NCI-H128 (cell line): ENCODE data around the gene SMARCA2.

ENCODE experiments used
- DNase-seq: peaks from one replicate; lab custom pipeline; 2025; ENCODE audit not compliant: unreplicated experiment; lab: John Stamatoyannopoulos, UW

SMARCA2 gene

DNA sequence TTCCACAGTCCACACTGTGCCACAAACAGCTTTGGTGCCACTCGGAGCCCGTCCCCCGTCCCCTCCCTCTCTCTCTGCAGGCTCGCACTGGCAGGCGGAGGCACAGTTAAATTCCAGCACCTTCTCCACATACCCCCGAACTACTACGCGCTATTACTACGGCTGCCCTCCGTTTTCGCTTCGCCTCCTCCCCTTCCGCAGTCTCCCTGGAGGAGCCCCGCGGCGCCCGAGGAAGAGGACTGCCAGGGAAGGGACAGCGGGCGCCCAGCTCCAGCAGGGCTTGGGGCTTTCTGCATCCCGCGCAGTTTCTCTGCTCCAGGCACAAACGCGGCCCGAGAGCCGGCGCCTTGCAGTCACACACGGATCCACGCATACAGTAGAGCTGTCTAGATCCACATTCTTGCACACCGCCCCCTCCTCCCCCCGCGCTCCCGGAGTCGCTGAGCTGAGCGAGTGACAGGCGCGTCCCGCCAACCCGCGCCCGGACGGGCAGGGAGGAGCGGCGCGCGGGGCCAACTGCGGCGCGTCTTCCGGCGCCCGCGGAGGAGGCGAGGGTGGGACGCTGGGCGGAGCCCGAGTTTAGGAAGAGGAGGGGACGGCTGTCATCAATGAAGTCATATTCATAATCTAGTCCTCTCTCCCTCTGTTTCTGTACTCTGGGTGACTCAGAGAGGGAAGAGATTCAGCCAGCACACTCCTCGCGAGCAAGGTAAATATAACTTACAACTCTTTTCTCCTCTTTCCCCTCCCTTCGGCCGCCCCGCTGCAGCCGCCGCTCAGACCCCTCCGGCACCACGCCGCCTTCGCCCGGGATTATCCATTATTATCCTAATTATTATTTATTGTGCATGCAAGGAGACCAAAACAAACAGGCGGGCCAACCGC is at the start of gene SMARCA2:
Gene SMARCA2, plus strand, starts transcription at position 652 of the 885 bp plus-strand sequence. CDS start 13,676 bp downstream, outside the sequence.
- peak; percentile 83 for DNase-seq

DNA sequence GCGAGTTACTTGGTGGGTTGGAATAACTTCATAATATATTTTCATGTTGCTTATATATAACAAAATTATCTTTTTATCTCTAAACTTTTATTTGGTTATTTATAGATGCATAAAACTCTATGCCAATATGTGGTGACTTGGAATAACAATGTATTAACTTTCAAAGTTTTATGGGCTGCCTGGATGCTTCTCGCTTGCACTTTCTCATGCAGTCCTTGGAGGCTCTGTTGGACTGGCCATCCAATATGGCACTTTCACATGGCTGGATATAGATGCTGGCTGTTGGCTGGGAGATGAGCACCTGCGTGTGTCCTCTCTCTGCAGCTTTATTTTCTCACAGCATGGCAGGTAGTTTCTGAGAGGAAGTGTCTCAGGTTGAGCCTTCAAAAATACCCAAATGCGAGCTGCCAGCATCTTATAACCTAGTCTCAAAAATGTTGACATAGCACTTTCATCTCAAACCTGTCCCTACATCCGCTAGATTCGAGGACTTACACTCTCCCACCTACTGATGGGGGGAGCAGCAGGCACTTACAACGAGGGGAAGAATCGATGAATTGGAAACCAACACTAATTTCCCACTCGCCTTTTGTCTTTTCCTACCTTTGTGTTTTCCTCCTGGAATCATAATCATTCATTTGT is 48.3 kb upstream of the SMARCA2 start:
- no peak for DNase-seq

- DNase-seq = no peak
Observed at GRCh38 chr9:1969160-1969559, 46.0 kb upstream of the SMARCA2 start.

GRCh38 chr9:1969898-1970297 is 45.2 kb upstream of the SMARCA2 start:
- DNase-seq = no peak

DNA sequence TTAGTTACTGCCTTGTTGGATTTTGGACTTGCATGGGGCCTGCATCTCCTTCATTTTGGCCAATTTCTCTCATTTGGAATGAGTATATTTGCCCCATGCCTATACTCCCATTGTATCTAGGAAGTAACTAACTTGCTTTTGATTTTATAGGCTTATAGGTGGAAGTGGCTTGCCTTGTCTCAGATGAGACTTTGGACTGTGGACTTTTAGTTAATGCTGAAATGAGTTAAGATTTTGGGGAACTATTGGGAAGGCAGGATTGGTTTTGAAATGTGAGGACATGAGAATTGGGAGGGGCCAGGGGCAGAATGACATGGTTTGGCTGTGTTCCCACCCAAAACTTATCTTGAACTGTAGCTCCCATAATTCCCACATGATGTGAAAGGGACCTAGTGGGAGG is 42.5 kb upstream of the SMARCA2 start:
- DNase-seq = no peak

- DNase-seq = no peak
Observed at GRCh38 chr9:1977026-1977425, 38.1 kb upstream of the SMARCA2 start.

DNA sequence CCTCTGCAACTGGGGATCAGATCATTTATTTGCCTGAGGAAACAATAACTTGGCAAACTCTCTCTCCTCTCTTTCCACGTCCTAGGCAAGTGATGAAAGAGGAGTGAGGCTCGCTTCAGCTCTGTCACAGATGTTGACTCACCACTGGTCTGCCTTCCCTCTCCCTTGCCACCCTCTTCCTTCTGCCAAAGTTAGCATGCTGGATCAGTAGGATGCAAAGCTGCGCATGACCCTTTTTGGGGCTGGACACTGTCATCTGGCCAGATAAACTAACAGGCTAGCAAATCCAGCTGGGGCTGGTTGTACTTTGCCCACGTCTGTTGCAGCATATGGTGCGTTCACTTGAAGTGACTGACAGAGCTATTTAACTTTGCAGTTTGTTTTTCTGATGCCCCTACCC is 36.2 kb upstream of the SMARCA2 start:
- no peak for DNase-seq

GRCh38 chr9:1979741-1980367 is 35.3 kb upstream of the SMARCA2 start:
- DNase-seq = no peak

DNA sequence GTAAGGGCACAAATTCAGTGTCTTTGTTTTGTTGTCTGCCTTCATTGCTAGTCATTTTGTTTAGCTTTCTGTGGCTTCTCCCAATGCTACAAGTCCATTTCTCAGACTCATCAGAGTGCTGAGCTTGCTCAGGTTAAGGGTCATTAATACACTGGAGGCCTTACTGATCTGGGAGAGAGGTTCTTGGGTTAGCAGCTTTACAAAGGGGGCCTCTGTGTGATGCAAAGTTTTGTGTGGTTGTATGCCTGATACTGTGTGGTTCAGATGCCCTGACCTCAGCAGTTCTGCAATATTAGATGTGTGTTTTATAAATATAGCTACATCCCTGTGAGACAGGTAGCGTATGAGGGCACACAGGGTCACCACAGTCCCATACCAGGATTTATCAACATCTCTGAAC is 34.8 kb upstream of the SMARCA2 start:
- DNase-seq = no peak

GRCh38 chr9:1982074-1982473 is 33.1 kb upstream of the SMARCA2 start:
- no peak for DNase-seq

DNA sequence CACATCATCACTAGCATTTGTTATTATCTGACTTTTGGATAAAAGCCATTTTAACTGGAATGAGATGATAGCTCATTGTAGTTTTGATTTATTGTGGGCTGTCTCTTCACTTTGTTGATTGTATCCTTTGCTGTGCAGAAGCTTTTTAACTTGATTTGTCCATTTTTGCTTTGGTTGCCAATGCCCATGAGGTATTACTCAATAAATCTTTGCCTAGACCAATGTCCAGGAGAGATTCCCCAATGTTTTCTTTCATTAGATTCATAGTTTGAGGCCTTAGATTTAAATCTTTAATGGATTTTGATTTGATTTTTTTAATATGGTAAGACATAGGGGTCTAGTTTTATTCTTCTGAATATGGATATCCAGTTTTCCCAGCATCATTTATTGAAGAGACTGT is 28.8 kb upstream of the SMARCA2 start:
- DNase-seq = no peak

GRCh38 chr9:1989500-1989899 is 25.6 kb upstream of the SMARCA2 start:
- no peak for DNase-seq

- DNase-seq = no peak
Observed at GRCh38 chr9:1994180-1994579, 21.0 kb upstream of the SMARCA2 start.

- DNase-seq = no peak
Observed at GRCh38 chr9:1995084-1995483, 20.1 kb upstream of the SMARCA2 start.

DNA sequence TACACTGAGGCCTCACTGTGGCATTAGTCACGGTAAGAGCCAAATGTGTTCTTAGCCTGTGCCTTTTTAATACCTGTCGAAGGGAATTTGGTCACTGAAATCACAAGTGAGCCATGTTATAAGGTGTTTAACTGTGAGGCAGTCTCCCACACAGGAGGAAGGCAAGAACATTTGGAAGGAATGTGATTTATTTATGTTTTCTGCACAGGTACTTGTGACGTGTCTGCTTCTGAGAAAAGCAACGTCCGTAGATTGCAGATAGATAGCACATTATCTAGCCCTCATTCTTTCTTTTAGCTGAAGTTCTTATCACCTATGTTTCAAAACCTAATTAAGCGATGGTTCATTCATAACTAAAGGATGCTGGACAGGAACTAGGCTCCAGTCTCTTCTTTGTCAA is 19.0 kb upstream of the SMARCA2 start:
- DNase-seq = no peak

- DNase-seq = no peak
Observed at GRCh38 chr9:1997646-1998045, 17.5 kb upstream of the SMARCA2 start.

DNA sequence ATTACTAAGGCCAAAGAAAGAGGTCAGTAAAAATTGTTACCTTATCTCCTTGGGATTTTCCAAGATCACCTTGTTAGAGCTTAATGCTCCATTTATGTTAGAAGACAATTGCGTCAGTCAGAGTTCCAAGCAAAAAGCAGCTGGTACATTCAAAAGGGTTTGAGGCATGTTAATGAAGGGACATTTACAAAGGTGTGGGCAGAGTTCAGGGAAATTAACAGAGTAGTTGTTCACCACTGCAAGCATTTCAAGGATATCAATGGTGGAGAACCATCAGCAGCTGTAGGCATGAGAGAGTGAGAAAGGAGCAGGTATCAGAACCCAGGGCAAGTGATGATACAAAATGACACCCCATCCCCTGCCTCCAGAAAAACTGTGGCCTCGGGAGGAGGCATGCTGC is 17.0 kb upstream of the SMARCA2 start:
- no peak for DNase-seq

GRCh38 chr9:2000314-2000713 is 14.8 kb upstream of the SMARCA2 start:
- no peak for DNase-seq

GRCh38 chr9:2008372-2008771 is 6.8 kb upstream of the SMARCA2 start:
- no peak for DNase-seq

- DNase-seq = no peak
Observed at GRCh38 chr9:2012347-2012746, 2.8 kb upstream of the SMARCA2 start.

GRCh38 chr9:2013743-2014475 is 1.2 kb upstream of the SMARCA2 start:
- no peak for DNase-seq
